GM18526 (cell line): Measurements from ENCODE around the gene SLC6A6.

Source experiments
- POLR2A ChIP-seq: IDR thresholded peaks from 3 replicates; pipeline ENCODE4 v1.6.1; 2011; ENCODE audit not compliant: insufficient read length; ENCODE audit errors: extremely low read depth

Gene SLC6A6

GRCh38 chr3:14431917-14432834, 29.8 kb downstream of the SLC6A6 start:
- peak; percentile 65 for TF ChIP-seq POLR2A

GRCh38 chr3:14433106-14433505, 30.7 kb downstream of the SLC6A6 start:
- no peak for TF ChIP-seq POLR2A

- TF ChIP-seq POLR2A, result no peak
Measured at GRCh38 chr3:14434126-14434497, 31.7 kb downstream of the SLC6A6 start.

GRCh38 chr3:14434498-14435151, 32.2 kb downstream of the SLC6A6 start:
- no peak for TF ChIP-seq POLR2A

GRCh38 chr3:14435175-14436014, 33.0 kb downstream of the SLC6A6 start:
- no peak for TF ChIP-seq POLR2A

- TF ChIP-seq POLR2A, result no peak
Measured at GRCh38 chr3:14436954-14437281, 34.5 kb downstream of the SLC6A6 start.

GRCh38 chr3:14438262-14438661, 35.9 kb downstream of the SLC6A6 start:
- TF ChIP-seq POLR2A, result no peak

- TF ChIP-seq POLR2A, result no peak
Measured at GRCh38 chr3:14438929-14439328, 36.5 kb downstream of the SLC6A6 start.

GRCh38 chr3:14439501-14440167, 37.2 kb downstream of the SLC6A6 start:
- TF ChIP-seq POLR2A, result no peak

GRCh38 chr3:14440168-14440518, 37.7 kb downstream of the SLC6A6 start:
- no peak for TF ChIP-seq POLR2A

GRCh38 chr3:14440531-14441239, 38.3 kb downstream of the SLC6A6 start:
- TF ChIP-seq POLR2A, result no peak

- no peak for TF ChIP-seq POLR2A
Measured at GRCh38 chr3:14441240-14441919, 39.0 kb downstream of the SLC6A6 start.

GRCh38 chr3:14441920-14442300, 39.5 kb downstream of the SLC6A6 start:
- TF ChIP-seq POLR2A, result no peak

GRCh38 chr3:14444380-14444779, 42.0 kb downstream of the SLC6A6 start:
- TF ChIP-seq POLR2A, result no peak
